OCI-LY1 (cell line): ENCODE results near the gene FTSJ1.

Experiments
- H2AFZ ChIP-seq: fragments of 200-600 bp; sonication (generic), shearing (Covaris generic); 2 replicates; pipeline ENCODE4 v1.6.0; 2014; ENCODE audit warnings: antibody characterized with exemption, mild to moderate bottlenecking, low read length
- H3F3A ChIP-seq: fragments of 200-600 bp; sonication (generic), shearing (Covaris generic); 2 replicates; pipeline ENCODE4 v1.6.0; 2014; ENCODE audit warnings: mild to moderate bottlenecking, antibody characterized with exemption, low read length, moderate library complexity; ENCODE audit not compliant: insufficient read depth
- H3K27ac ChIP-seq: fragments of 200-600 bp; sonication (generic); 2 replicates; pipeline ENCODE4 v1.5.1; 2014; ENCODE audit warnings: low read length, mixed run types, mild to moderate bottlenecking, low read depth; ENCODE audit not compliant: poor library complexity, severe bottlenecking
- H3K27me3 ChIP-seq: fragments of 200-600 bp; sonication (generic); 2 replicates; pipeline ENCODE4 v1.6.0; 2014; ENCODE audit warnings: antibody characterized with exemption, mild to moderate bottlenecking, low read length, moderate library complexity; ENCODE audit not compliant: insufficient read depth
- H3K36me3 ChIP-seq: fragments of 200-600 bp; sonication (generic); 2 replicates; pipeline ENCODE4 v1.6.1; 2014; ENCODE audit warnings: mild to moderate bottlenecking, antibody characterized with exemption, low read length, moderate library complexity, mixed read lengths; ENCODE audit not compliant: insufficient read depth
- H3K4me1 ChIP-seq: fragments of 200-600 bp; sonication (generic); 2 replicates; pipeline ENCODE4 v1.5.1; 2014; ENCODE audit warnings: mild to moderate bottlenecking, low read length, moderate library complexity; ENCODE audit not compliant: insufficient read depth, severe bottlenecking
- H3K4me2 ChIP-seq: fragments of 200-600 bp; sonication (generic), shearing (Covaris generic); 2 replicates; pipeline ENCODE4 v1.6.1; 2014; ENCODE audit warnings: low read length
- H3K4me3 ChIP-seq: fragments of 200-600 bp; sonication (generic); 2 replicates; pipeline ENCODE4 v1.5.1; 2014; ENCODE audit warnings: low read length, low read depth, mild to moderate bottlenecking, mixed read lengths; ENCODE audit not compliant: poor library complexity, severe bottlenecking
- H3K79me2 ChIP-seq: fragments of 200-600 bp; shearing (Covaris generic); 2 replicates; pipeline ENCODE4 v1.6.1; 2016; ENCODE audit warnings: mixed run types, low read length, mixed read lengths; ENCODE audit not compliant: insufficient read depth
- H3K9ac ChIP-seq: fragments of 200-600 bp; sonication (generic), shearing (Covaris generic); 2 replicates; pipeline ENCODE4 v1.6.1; 2014; ENCODE audit warnings: mild to moderate bottlenecking, low read length, mixed read lengths
- H3K9me2 ChIP-seq: fragments of 200-600 bp; sonication (generic), shearing (Covaris generic); 2 replicates; pipeline ENCODE4 v1.6.1; 2014; ENCODE audit warnings: low read depth, mild to moderate bottlenecking, low read length, mixed read lengths
- H3K9me3 ChIP-seq: fragments of 200-600 bp; shearing (Covaris generic); 2 replicates; pipeline ENCODE4 v1.6.1; 2014; ENCODE audit warnings: low read length, mixed read lengths
- H4K20me1 ChIP-seq: fragments of 200-600 bp; sonication (generic), shearing (Covaris generic); 2 replicates; pipeline ENCODE4 v1.6.0; 2016; ENCODE audit warnings: mild to moderate bottlenecking, low read length; ENCODE audit not compliant: insufficient read depth
- EZH2 ChIP-seq: fragments of 200-600 bp; sonication (generic), shearing (Covaris generic); IDR thresholded peaks from 2 replicates; pipeline ENCODE4 v1.8.0; 2017; ENCODE audit warnings: borderline replicate concordance, mixed run types, mild to moderate bottlenecking, antibody characterized with exemption, low read length, moderate library complexity, mixed read lengths
- TF ChIP-seq, protein P1 (sequence below): fragments of 200-600 bp; sonication (generic), shearing (Covaris generic); IDR thresholded peaks from 2 replicates; pipeline ENCODE4 v1.5.1; 2017; ENCODE audit warnings: mild to moderate bottlenecking, antibody characterized with exemption, low read length, moderate library complexity, mixed read lengths

The FTSJ1 gene

DNA sequence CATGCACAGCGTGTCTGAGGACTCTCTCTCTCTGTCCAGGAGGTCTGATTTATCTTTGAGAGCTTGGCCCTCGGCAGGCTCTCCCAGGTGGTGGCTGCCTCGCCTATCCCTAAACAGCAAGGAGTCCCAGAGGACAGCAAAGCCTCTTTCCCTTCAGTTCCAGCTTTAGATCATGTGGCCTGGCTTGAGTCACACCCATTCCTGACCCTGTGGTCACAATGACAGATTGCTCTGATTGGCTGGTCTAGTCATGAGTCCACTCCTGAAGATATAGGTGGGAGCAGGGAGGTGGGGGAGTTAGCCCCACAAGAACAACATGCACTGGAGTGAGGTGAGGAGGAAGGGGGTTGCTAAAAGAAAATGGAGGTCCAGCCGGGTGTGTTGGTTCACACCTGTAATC, 20.7 kb downstream of the FTSJ1 start:
- Histone ChIP-seq H3K27ac (no peak overlapping the region), H4K20me1 (no peaks in the 10 kb centered on the region), H3K4me1 (no peaks in the 10 kb centered on the region), H3K36me3 (no peaks in the 10 kb centered on the region), H3F3A (no peaks in the 10 kb centered on the region), H3K9me3 (no peaks in the 10 kb centered on the region), H3K4me2 (no peak overlapping the region), H3K27me3 (no peaks in the 10 kb centered on the region), H3K4me3 (no peak overlapping the region), H3K9me2 (no peaks in the 10 kb centered on the region), H3K9ac (no peak overlapping the region), H2AFZ (no peak overlapping the region), H3K79me2 (no peaks in the 10 kb centered on the region)
- TF ChIP-seq, protein P1, sequence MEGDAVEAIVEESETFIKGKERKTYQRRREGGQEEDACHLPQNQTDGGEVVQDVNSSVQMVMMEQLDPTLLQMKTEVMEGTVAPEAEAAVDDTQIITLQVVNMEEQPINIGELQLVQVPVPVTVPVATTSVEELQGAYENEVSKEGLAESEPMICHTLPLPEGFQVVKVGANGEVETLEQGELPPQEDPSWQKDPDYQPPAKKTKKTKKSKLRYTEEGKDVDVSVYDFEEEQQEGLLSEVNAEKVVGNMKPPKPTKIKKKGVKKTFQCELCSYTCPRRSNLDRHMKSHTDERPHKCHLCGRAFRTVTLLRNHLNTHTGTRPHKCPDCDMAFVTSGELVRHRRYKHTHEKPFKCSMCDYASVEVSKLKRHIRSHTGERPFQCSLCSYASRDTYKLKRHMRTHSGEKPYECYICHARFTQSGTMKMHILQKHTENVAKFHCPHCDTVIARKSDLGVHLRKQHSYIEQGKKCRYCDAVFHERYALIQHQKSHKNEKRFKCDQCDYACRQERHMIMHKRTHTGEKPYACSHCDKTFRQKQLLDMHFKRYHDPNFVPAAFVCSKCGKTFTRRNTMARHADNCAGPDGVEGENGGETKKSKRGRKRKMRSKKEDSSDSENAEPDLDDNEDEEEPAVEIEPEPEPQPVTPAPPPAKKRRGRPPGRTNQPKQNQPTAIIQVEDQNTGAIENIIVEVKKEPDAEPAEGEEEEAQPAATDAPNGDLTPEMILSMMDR, result no peak
- no peak for TF ChIP-seq EZH2

DNA sequence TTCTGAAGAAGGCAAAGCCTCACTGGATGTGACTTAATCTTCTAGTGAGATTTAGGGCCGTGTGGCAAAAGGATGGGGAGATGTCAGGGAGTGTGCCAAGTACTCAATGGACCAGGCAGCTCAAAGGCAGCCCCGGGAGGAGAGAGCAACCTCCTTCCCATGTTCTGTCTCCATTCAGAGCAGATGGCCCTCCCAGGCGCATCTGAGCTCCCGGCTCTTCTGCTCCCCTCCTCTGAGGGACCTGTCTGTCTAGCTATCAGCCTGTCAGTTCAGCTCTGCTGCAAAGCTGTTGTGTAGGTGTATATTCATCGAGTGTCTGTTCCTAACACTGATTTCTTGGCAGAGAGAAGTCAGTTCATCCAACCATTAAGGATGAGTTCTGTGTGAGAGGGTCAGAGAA, 21.9 kb downstream of the FTSJ1 start:
- Histone ChIP-seq H3K9me2 (no peaks in the 10 kb centered on the region), H3K27me3 (no peaks in the 10 kb centered on the region), H3K4me1 (no peaks in the 10 kb centered on the region), H2AFZ (no peak overlapping the region), H3K4me2 (no peak overlapping the region), H4K20me1 (no peaks in the 10 kb centered on the region), H3K9ac (no peak overlapping the region), H3K9me3 (no peaks in the 10 kb centered on the region), H3K36me3 (no peaks in the 10 kb centered on the region), H3F3A (no peaks in the 10 kb centered on the region), H3K4me3 (no peak overlapping the region), H3K27ac (no peak overlapping the region), H3K79me2 (no peaks in the 10 kb centered on the region)
- TF ChIP-seq, protein P1, result no peak
- no peak for TF ChIP-seq EZH2

DNA sequence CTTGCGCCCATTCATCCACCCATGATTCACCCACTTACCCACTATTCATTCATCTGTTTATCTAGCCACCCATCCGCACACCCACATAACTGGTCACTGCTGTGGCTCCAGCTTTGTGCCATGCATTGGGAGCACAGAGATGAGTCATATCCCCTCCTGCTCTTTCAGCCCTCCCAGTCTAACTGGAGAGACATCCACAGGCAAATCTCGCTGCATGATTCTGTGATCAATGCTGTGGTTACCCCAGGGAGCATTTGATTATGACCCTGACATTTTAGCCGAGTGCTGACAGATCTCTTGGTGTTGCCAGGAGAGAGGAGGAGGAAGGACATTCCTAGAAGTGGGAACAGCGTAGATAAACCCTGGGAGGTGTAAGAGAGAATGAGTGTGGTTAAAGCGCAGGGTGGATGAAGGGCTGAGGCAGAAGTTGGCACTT, 22.4 kb downstream of the FTSJ1 start:
- H4K20me1 ChIP-seq, result no peaks in the 10 kb centered on the region
- H3K79me2 ChIP-seq, result no peaks in the 10 kb centered on the region
- no peak overlapping the region for H3K4me3 ChIP-seq
- H3K27me3 ChIP-seq, result no peaks in the 10 kb centered on the region
- no peak overlapping the region for H3K9ac ChIP-seq
- H3K4me2 ChIP-seq, result no peak overlapping the region
- no peak for TF ChIP-seq EZH2
- H3K36me3 ChIP-seq, result no peaks in the 10 kb centered on the region
- no peaks in the 10 kb centered on the region for H3K4me1 ChIP-seq
- no peaks in the 10 kb centered on the region for H3K9me2 ChIP-seq
- no peak overlapping the region for H2AFZ ChIP-seq
- H3K9me3 ChIP-seq, result no peaks in the 10 kb centered on the region
- H3K27ac ChIP-seq, result no peak overlapping the region
- no peaks in the 10 kb centered on the region for H3F3A ChIP-seq

DNA sequence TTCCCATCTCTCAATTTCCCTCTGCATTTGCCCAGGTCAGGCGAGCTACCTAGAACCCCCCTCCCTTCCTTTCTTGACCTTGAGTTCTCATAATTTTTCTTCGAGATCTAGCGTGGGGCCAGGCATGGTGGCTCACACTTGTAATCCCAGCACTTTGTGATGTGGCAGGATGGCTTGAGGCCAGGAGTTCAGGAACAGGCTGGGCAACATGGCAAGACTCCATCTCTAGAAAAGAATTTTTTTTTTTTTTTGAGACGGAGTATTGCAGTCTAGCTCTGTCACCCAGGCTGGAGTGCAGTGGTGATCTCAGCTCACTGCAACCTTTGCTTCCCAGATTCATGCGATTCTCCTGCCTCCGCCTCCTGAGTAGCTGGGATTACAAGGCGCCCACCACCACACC, 28.3 kb downstream of the FTSJ1 start:
- Histone ChIP-seq H3K9ac (no peak overlapping the region), H3K27ac (no peak overlapping the region), H3K27me3 (no peaks in the 10 kb centered on the region), H3K4me2 (no peak overlapping the region), H3K9me2 (no peaks in the 10 kb centered on the region), H3F3A (no peaks in the 10 kb centered on the region), H2AFZ (no peak overlapping the region), H3K36me3 (no peaks in the 10 kb centered on the region), H3K4me1 (peaks cover 3% of the 10 kb centered on the region), H3K79me2 (no peaks in the 10 kb centered on the region), H3K9me3 (no peaks in the 10 kb centered on the region), H4K20me1 (no peaks in the 10 kb centered on the region), H3K4me3 (no peak overlapping the region)
- TF ChIP-seq, protein P1, result no peak
- no peak for TF ChIP-seq EZH2
